GM19463 (cell line): ENCODE data around the gene PLCL2.

Source experiments
- ATAC-seq: cut with Tn5 transposase; IDR thresholded peaks from one replicate; pipeline ENCODE4 v1.9.1; 2021; ENCODE audit warnings: mild to moderate bottlenecking, moderate library complexity; ENCODE audit not compliant: unreplicated experiment

The PLCL2 gene

DNA sequence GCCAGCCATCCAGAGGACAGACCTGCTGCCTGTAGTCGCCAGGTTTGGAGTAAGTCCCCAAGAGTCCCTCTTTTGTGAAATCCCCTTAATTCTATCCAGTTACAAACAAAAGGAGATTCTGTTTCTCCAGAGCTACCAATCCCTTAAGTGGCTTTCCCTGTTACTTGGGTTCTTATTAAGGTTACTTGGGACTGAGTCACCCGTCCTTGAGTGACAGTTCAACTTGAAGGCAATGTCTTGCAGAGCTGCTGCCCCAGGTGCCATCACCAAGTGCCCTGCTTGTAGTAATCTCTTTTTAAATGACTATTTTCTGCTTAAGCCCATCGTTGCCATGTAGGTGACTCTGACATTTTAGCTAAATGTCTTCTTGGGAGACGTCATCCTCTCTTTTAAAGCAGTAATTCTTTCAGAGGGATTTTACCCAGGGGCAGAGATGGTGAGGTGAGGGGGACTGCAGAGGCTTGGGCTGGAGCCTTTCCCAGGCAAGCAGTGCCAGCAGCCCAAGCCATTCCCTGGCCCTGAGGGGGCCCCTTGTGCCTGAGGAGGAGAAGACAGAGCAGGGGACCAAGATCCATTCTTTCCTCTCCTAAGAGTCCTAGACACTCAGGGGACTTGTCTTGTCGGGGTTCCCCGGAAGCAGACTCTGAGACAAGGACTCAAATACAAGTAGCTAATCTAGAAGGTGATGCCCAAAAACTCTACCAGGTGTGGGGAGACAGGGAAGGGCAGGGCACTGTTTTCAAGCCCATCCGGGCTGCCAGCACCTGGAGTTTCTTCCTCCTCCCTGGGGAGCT lies 253.7 kb downstream of the PLCL2 start:
- no peak for ATAC-seq
